NCI-H1694 treated with DMSO at 0.1 percent for 48 hours (cell line): Measurements from ENCODE around the gene ABCA10.

Experiments
- DNase-seq: peaks from one replicate; lab custom pipeline; 2025; lab: John Stamatoyannopoulos, UW

The ABCA10 gene

DNA sequence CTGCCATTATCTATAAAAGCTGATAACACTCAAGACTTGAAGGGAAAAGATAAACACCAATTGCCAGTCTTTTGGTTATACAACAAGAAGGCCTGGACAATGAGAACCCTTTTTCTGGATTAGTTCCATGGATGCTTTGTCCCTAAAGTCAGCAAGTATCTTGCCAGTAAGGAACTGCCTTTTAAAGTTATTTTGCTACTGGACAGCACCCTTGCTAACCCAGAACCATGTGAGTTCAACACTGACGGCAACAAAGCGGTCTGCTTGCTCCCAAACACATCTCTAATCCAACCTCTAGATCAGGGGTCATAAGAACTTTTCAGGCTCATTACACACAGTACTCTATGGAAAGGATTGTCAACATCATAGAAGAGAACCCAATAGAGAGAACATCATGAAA, 61.7 kb downstream of the ABCA10 start:
- DNase-seq, result no peak

DNA sequence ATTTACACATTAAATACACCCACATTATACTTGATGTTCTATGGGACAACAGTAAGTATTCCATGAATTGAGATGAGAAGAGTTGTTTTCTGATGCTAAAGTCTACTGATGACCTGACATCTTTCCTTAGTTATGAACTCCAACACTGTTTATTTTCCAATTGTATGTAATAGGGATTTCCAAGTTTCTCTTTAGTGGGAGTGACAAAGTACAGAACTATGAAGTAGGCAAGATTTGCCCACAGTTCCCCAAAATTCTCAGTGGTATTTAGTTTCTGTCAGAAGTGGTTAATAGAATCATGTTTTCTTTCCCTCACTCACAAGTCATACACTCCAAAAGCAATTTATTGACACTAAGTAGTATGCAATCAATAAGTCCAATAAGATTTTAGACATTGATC, 64.4 kb downstream of the ABCA10 start:
- no peak for DNase-seq

DNA sequence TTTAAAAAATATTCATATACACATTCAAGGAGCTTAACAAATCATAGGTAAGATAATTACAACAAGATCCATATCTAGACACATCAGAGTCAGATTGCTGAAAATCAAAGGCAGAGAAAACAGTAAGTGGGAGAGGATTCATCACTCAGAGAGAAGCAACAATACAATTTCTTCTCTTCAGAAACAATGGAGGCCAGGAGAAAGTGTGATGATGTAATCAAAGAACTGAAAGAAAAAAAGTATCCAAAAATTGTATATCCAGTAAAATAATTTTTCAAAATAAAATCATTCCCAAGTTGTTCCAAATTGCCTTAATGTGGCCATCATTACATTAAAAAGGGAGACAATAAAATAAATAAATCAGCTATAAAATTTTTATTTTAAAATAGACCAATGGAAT, 69.2 kb downstream of the ABCA10 start:
- no peak for DNase-seq

DNA sequence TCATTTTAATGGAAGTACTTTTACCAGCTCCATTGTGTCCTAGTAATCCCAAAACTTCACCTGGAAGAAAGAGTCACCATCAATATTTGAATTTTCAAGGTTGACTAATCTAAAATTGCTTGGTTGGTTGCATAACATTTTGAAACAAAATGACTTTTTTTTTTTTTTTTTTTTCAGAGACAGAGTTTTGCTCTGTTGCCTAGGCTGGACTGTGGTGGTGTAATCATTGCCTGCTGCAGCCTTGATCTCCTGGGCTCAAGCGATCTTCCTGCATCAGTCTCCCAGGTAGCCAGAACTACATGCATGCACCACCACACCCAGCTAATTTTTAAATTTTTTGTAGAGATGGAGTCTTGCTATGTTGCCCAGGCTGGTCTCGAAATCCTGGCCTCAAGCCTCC, 74.4 kb downstream of the ABCA10 start:
- no peak for DNase-seq

DNA sequence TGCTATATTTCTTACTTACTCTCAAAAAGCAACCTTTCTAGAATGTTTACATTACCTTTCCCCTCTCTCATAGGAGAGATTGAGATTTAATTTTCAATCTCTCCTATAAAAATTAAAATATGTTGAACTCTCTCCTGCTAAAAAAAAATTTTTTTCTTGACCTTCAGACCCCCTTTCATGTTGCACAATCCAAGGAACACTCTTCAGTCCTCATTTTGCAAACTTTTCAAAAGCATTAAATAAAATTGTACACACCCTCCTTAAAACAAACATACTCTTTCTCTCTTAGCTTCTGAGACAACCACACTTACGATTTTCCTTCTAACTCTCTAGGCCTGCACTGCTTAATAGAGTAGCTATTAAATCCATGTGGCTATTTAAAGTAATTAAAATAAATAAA, 78.3 kb downstream of the ABCA10 start:
- DNase-seq, result no peak

DNA sequence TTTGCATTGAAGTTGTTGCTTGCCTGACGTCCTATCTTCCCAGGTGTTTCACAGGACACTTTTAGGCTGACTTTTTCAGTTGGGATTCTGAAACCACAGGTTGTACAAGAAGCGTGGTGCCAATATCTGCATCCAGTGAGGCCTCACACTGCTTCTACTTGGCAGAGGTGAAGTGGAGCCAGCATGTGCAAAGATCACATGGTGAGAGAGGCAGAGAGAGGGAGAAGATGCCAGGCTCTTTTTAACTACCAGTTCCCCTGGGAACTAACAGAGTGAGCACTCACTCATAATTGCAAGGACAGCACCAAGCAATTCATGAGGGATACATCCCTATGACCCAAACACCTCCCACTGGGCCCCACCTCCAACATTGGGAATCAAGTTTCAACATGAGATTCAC, 81.2 kb downstream of the ABCA10 start:
- no peak for DNase-seq

DNA sequence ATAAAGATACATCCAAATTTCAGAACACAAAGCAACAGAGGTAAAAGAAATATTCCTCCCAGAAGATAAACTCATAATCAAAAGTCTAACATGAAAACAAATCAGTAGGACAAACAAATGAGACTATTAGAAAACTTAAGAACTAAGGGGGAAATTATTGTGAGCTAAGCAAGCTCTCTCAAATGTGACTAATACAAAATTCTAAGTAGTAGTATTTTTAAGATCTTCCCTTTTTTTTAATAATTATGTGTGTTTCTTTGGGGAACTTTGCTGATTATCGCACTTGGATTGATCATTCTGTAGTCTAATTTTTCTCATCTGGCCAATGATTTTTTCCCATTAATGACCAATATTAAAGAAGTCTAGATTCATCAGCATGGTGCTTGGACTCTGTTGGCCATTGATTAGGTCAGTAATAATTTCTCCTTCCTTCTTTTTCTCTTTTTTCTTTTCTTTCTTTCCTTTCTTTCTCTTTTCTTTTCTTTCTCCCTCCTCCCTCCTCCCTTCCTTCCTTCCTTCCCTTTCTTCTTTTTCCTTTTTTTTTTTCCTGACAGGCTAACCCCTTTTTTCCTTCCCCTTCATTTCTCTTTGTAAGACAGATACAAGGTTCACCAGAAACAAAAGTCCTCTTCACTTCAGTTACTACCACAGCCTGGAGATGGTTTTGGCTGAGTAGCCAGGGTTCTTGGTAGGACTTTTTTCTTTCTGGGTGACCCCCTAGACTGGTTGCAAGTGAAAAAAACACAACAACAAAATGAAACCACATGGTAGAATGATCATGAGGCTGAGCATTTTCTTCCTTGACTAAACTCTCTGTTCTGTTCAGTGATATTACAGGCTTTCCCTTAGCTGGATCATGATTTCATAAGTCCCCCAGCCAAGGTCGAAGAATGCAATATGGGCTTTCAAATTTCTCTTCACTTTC, 84.0 kb downstream of the ABCA10 start:
- DNase-seq, result no peak

DNA sequence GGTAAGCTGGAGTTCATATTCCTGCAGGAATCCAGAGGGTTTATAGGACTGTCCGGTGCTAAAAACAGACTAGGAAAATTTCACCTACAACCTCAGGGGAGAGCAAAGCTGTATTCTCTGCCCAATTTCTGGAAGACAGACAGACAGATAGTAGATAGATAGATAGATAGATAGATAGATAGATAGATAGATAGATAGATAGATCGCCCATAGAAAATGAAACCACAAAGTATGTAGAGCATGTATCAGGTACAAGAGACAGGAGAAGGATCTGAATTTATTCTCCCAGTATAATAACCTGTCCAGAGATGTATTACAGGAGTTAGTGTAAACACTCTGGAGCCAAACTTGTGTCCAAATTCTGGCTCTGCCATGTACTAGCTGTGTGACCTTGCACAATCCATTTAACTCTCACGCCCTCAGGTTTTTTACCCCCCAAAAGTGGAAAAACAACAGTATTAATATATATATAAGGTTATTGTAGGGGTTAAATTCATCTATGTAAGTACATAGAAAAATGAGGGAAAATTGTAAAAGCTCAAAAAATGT, 84.9 kb downstream of the ABCA10 start:
- DNase-seq, result no peak

DNA sequence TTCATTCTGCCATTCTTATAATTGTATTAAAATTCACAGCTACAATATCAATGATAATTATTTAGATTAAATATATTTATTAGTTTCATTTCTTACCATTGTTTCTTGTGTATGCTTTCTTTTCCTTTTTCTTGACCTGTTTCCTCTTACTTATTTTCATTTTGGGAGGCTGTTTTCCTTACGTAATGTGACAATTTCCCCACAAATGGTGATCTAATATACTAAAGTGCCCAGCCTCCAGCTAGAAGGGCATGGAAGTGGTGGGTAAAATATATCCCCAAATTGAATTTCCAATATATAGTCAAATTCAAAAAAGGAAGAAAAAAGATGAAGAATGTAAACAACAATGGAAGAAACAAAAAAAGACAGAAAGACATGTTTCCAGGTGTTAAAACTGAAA, 85.5 kb downstream of the ABCA10 start:
- DNase-seq, result no peak

DNA sequence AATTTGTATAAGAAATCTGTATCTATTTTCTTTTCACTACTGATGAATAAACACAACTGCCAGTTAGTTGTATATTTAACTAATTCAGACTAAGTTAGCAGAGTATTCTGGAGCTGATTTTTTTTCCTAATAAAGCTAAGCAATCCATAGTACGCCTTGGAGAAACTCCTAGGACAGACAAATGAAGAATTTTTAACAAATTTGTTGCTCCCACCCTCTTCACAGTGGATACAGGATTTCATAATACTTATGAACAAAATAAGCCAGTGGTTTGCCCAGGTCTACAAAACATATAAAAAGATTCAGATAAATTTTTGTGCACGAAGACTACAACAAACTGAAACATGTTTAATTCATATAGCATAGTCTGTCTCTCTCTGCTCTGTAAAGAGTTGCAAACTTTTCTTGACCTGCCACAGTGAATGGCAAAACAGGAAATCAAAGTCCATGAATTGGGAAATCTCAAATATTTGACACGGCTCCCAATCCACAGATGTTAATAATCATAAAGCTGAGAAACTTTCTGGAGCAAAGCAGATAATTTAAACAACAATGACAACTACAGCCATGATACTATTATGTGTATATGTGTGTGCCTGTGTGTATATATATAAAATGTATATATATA, 86.3 kb downstream of the ABCA10 start:
- no peak for DNase-seq

DNA sequence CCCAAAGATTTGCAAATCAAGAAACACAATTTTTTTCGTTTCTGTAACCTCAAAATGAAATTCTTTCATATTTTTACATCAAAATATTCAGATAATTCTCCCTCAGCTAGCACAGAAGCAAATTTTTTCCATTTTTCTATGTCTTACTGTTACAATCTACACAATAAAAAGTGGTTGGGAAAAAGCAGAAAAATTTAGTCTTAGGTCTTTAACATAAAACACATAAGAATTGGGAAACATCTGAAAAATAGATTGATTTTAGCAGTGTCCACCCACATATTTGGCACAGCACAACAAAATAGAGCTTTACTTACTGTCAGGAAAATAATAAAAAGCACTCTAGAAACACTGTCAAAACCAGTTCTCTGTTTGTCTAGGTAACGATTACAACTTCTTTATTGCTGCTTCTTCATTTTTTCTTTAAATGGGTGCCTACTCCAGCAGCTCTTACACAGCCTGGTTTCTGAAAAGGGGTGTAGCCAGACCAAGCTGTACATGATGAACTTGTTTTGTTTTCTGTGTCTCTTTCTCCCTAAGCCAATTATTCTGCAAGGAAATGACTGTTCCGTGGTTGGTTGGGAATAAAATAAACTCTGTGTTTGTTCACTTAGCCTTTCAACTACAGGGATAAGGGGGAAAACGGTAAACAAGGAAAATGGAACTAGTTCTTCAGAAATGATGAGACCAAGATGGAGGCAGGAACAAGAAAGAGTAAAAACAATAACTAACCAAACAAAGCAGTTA, 87.0 kb downstream of the ABCA10 start, which contains the start of gene ABCA6:
Gene ABCA6, minus strand, starts transcription at position 465 of the 744 bp plus-strand sequence. CDS start 1,192 bp downstream, outside the sequence.
- DNase-seq, result no peak

DNA sequence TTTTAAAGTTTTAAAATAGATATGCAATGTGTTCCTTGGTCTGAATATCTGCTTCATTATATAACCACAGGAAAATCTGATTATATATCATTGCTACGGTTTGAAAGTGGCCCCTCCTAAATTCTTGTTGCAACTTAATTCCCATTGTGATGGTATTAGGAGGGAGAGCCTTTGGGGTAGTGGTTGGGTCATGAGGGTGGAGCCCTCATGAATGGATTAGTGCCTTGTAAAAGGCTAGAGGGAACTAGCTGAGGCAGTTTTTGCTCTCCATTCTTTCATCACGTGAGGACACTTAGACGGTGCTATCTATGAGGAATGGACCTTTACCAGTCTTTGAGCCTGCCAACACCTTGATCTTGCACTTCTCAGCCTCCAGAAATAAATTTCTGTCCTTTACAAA, 94.5 kb downstream of the ABCA10 start:
- no peak for DNase-seq

DNA sequence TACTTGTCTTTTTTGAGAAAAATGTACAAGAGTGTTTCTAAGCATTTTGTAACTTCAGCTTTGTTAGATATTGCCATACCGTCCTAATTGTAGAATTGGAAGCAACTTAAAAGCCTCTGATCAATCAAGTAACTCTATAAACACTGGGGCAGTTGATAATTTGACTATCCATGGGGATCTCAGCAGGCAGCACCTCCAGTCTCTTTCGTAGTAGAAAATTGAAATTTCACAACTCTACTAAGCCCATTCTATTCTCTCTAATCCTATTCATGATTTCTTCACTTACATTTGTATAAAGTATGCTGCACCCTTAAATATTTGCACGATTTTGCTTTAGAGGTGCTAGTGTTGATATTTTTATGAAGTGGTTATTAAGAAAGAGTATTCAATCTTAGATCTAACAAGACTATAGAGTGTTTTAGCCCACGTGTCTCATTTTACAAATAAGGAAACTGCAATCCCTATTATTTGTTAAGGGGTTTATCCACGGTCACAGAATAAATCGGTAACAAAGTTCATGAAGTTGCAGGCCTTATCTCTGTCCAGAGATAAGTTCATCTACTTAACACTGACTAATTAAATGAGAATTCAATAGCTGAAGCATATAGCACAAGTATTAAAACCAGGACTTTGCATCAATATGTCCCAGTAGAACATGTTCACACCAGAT, 97.9 kb downstream of the ABCA10 start:
- no peak for DNase-seq

DNA sequence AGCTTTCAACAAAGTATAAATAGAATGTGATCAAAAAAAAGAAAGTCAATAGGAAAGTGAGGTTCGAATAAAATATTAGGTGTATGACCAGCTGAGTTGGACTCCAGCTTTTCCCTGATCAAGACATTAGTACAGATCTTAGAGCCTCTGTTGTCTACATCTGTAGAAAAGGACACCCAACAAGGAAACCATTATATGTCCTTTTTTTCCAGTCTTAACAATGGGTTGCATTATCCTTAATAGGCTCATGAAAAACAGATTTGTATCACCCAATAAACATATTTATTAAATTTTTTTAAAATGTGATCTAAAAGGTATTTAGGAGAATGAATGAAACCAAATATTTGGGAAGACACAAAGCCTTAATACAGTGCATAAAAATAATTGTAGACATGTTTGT, 105.0 kb downstream of the ABCA10 start:
- DNase-seq, result no peak

DNA sequence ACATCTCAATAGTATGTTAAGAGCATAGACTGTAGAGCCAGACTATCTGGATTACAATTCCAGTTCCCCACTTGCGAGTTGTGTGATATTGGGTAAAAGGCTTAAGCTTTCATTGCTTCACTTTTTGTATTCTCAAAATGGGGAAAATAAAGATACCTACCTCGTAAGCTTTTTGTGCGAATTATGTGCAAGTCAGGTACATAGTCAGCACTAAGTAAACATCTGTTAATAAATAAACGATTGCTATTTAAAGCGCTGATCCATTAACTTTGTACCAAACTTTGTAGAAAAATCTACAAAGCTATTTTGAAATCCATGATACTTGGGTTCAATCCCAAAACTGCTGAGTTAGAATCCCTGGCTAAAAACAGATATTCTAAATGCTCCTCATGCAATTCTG, 106.6 kb downstream of the ABCA10 start:
- DNase-seq, result no peak

DNA sequence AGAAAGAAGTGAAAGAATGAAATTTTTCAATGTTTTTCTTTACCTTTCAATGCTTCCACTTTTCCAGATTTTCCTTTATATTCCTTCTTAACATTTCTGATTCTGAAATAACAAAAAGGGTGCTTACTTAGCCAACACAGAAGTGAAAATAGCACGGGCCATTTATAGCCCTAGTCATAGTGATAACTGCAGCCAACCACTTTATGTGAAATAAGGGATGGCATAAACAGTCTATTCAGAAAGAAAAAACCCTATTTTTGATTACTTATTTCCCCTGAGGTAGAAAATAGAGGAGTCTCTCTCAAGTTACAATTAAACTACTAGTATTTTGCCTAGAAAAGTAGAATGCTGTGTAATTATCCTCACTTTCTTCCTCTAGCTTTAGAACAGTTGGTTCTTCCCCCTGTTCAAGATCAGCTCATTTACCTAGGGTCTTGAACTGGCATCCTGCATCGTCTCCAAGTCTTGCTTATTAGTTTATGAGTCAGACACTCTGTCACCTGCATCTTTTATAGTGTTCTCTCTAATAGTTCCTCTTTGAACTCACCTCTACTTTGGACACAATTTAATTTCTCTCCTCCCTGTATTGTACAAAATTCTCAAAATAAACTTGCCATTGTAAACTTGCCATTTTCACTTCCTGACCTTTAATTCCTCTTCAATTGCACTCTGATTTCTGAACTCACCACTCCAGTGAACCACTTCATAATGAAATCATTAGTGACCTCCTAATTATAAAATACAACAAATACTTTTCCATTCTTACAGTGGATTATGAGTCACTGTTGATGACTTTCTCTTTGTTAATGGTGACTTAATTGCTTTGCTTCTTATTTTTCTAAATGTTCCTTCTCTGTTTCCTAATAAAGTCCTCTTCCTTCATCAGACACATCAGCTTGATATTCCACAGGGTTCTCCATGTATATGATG, 110.5 kb downstream of the ABCA10 start:
- no peak for DNase-seq

DNA sequence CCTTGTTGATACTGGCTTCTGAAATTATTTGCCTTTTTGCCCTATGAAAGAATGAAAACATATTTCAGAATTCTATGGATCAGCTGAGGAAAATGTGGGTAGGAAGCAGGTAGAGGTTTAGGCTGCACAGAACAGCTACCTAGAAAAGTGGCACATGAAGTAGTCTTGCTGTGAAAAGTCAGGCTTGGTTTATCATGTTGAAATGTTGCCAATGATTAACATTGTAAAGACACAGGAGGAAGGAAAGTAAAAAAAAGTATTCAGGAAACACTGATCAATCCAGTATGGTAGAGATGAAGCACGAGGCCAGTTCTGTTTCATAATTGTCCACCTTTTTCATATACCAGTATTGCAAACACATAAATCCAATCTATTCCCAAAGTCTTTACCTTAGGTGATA, 116.8 kb downstream of the ABCA10 start:
- DNase-seq, result no peak

DNA sequence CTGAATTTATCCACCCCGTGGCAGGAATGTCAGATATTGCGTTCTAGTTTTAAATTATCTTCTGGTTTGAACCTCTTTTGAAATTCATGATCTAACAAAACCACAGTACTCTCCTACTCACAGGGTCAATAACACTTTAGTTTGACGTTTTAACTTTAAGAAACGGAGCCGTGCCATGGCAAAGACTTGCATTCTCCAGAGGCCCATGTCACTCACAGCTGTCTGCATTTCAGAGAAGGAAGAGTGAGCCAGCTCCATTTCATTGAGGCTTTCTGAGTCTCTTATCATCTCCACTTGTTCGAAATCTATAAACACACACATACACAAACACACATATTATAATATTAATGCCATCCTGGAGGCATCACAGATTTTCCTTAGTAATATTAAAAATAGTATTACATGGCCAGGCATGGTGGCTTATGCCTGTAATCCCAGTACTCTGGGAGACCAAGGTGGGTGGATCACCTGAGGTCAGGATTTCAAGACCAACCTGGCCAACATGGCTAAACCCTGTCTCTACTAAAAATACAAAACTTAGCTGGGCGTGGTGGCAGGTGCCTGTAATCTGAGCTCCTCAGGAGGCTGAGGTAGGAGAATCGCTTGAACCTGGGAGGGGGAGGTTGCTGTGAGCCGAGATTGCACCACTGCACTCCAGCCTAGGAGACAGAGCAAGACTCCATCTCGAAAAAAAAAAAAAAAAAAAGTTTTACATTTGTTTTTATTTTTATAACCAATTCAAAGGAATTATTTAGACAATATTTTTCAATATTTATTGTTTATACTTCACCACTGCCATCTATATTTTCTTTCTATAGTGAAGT, 122.5 kb downstream of the ABCA10 start:
- DNase-seq, result no peak

DNA sequence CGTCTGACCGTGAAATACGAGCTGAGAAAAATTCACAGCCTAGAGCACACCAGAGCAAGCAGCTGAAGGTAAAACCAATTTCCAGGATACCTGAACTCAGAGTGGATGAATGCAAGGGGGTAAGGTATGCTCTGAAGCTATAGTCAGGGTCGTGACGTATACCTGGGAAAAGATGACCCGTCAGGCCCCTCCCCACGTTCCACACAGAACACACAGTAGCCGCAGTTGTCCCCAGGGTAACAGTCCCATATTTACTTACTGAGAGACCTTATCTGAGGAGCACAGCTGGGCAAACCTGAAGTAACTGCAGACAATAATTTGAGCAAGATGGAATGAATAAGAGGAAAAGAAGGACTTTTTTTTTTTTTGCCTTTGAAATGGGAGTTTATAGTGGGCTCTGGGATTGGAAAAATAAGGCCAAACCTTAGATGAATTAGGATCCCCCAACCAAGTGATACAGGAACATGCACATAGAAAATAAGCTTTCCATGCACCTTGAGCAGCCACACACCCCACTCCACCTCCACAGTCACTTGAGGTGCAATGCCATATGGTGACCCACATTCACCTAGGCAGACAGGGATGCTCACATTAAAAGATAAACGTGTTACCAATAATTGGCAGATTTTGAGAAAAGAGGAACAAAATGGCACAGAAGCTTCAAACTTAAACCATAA, 124.9 kb downstream of the ABCA10 start:
- no peak for DNase-seq
